Epithelial cell of esophagus (primary cell): Measurements from ENCODE around the gene GBE1.

Experiments
- DNase-seq: peaks from one replicate; pipeline ENCODE4 v3.0.0; 2010; ENCODE audit warnings: low read depth
- H3K4me3 ChIP-seq: 2 replicates; pipeline ENCODE4 v1.5.1; 2011; ENCODE audit warnings: mild to moderate bottlenecking, low read length, control low read depth
- TF ChIP-seq, protein P1 (sequence below): IDR thresholded peaks from 2 replicates; pipeline ENCODE4 v1.5.1; 2011; ENCODE audit warnings: low read depth, mild to moderate bottlenecking, low read length, control low read depth, inconsistent platforms; ENCODE audit not compliant: insufficient read depth; ENCODE audit errors: missing control alignments

Gene GBE1

DNA sequence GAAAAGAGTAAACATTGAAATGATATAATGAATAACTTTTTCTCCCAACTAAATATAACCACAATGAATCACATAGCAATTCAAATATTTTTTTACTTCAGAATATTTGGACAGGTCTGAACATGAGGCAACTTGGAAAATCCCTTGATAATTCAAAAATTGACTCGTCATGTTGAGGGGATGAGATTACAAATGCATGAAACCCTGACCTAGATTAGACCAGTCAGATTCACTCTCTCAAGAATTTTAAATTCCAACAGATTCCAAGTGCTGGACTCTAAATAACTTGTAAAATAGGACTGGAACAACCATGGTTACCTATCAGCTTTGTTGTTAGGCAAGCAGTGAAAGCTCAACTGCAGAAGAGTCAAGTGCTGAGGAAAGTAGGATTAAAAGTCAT lies 317.5 kb downstream of the GBE1 start:
- peak; percentile 86 for DNase-seq
- H3K4me3 ChIP-seq = no peak overlapping the region
- TF ChIP-seq, protein P1, sequence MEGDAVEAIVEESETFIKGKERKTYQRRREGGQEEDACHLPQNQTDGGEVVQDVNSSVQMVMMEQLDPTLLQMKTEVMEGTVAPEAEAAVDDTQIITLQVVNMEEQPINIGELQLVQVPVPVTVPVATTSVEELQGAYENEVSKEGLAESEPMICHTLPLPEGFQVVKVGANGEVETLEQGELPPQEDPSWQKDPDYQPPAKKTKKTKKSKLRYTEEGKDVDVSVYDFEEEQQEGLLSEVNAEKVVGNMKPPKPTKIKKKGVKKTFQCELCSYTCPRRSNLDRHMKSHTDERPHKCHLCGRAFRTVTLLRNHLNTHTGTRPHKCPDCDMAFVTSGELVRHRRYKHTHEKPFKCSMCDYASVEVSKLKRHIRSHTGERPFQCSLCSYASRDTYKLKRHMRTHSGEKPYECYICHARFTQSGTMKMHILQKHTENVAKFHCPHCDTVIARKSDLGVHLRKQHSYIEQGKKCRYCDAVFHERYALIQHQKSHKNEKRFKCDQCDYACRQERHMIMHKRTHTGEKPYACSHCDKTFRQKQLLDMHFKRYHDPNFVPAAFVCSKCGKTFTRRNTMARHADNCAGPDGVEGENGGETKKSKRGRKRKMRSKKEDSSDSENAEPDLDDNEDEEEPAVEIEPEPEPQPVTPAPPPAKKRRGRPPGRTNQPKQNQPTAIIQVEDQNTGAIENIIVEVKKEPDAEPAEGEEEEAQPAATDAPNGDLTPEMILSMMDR = no peak

DNA sequence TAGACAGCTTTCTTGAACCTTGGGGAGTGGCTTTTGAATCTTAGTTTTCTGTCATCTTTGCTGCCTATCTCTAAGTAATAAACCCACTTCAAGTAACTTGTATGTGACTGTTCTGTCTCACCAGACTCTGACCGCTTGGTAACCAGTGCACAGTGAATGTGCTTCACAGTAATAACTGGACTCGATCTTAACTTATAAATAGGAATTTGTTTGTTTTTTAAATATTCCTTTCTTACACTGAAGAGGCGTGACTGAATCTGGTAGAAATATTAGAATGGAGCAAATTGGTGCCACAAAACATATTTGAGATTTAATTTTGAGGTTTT lies 318.0 kb downstream of the GBE1 start:
- no peak overlapping the region for H3K4me3 ChIP-seq
- no peak for DNase-seq
- TF ChIP-seq, protein P1 = no peak

DNA sequence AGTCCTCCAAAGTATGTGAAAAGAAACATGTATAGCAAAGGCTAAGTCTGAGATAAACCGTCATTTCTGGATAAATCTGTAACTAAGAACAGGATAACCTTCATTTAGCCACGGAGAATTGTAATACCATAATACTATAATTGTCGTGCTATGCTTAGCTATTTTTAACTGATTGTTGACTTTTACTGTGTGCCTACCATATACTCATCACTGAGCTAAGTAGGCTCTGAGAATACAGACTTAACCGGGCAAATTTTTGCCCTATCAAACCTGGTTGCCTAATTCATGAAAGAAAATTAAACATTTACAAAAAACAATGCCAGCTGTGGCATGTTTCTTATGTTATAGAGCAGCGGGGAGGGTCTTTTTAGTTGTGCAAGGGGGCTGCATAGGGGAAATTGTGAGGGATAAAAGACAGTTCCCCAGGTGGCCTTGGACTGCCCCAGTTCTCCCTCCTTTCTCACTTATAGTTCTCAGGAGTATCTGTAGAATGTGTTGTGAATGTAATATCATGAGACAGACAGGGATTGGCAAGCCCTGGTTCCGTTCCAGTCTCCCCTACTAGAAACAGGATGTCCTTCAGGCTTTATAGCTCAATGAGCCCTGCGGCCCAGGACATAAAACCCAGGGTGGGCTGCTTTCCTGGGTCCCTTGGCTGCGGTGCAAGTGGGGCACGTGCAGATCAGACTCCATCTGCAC lies 318.5 kb downstream of the GBE1 start:
- no peak for DNase-seq
- no peak overlapping the region for H3K4me3 ChIP-seq
- TF ChIP-seq, protein P1 = no peak

DNA sequence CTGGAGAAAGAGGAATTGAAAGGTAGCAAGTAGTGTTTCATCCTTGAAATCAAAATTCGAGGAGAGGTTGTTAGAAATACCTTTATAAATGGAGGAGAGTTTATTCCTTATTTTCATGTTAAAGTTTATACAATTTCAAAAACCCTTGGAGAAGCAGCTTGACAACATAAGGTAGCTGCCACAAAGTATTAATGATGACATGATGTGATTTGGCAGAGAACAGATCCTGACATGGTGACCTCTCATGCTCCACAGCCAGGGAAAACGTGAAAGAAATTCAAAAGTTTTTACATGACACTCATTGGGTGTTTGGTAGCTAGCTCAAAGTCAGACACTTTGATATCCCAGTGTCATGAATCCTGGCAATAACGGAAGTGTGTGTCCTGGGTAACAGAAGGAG lies 320.8 kb downstream of the GBE1 start:
- TF ChIP-seq, protein P1 = no peak
- no peak overlapping the region for H3K4me3 ChIP-seq
- DNase-seq = no peak
